HG03575 (cell line): ENCODE measurements around the gene NPAS2.

Experiments
- ATAC-seq: cut with Tn5 transposase; IDR thresholded peaks from one replicate; pipeline ENCODE4 v1.9.1; 2021; ENCODE audit not compliant: unreplicated experiment, insufficient number of reproducible peaks, low FRiP score; ENCODE audit errors: extremely low read depth

The NPAS2 gene

GRCh38 chr2:100793220-100793619, 26.7 kb upstream of the NPAS2 start:
- ATAC-seq: no peak

GRCh38 chr2:100793982-100794381, 26.0 kb upstream of the NPAS2 start:
- no peak for ATAC-seq

GRCh38 chr2:100796499-100797100, 23.3 kb upstream of the NPAS2 start:
- no peak for ATAC-seq

GRCh38 chr2:100799686-100800085, 20.3 kb upstream of the NPAS2 start:
- ATAC-seq: no peak

GRCh38 chr2:100800915-100801314, 19.0 kb upstream of the NPAS2 start:
- no peak for ATAC-seq

GRCh38 chr2:100801402-100801801, 18.5 kb upstream of the NPAS2 start:
- no peak for ATAC-seq

- no peak for ATAC-seq
These were observed 17.9 kb upstream of the NPAS2 start for GRCh38 chr2:100802066-100802465.

GRCh38 chr2:100803334-100803733, 16.6 kb upstream of the NPAS2 start:
- ATAC-seq: no peak

- no peak for ATAC-seq
These were observed 13.4 kb upstream of the NPAS2 start for GRCh38 chr2:100806550-100806949.

GRCh38 chr2:100807707-100808106, 12.2 kb upstream of the NPAS2 start:
- ATAC-seq: no peak

- ATAC-seq: no peak
These were observed 11.4 kb upstream of the NPAS2 start for GRCh38 chr2:100808582-100808981.

GRCh38 chr2:100809506-100809905, 10.4 kb upstream of the NPAS2 start:
- no peak for ATAC-seq

GRCh38 chr2:100810603-100811145, 9.3 kb upstream of the NPAS2 start:
- no peak for ATAC-seq

- ATAC-seq: no peak
These were observed 7.8 kb upstream of the NPAS2 start for GRCh38 chr2:100812116-100812515.

- no peak for ATAC-seq
These were observed 7.4 kb upstream of the NPAS2 start for GRCh38 chr2:100812573-100812972.

- ATAC-seq: no peak
These were observed 6.4 kb upstream of the NPAS2 start for GRCh38 chr2:100813527-100813926.

- ATAC-seq: no peak
These were observed 5.9 kb upstream of the NPAS2 start for GRCh38 chr2:100814043-100814442.

GRCh38 chr2:100814453-100814852, 5.5 kb upstream of the NPAS2 start:
- ATAC-seq: no peak

GRCh38 chr2:100817388-100817985, 2.5 kb upstream of the NPAS2 start:
- no peak for ATAC-seq

GRCh38 chr2:100818003-100818605, 1.8 kb upstream of the NPAS2 start:
- no peak for ATAC-seq
